ENCODE data around the gene PRKN.
"Not testable (repeated sequence)": the region's sequence is repeated elsewhere in the genome, so short reads cannot be mapped to it uniquely, and the experiment has no call there.

Gene PRKN

GRCh38 chr6:162710419-162710818 is 17.1 kb downstream of the PRKN start:
- DNase-seq = no peak

DNA sequence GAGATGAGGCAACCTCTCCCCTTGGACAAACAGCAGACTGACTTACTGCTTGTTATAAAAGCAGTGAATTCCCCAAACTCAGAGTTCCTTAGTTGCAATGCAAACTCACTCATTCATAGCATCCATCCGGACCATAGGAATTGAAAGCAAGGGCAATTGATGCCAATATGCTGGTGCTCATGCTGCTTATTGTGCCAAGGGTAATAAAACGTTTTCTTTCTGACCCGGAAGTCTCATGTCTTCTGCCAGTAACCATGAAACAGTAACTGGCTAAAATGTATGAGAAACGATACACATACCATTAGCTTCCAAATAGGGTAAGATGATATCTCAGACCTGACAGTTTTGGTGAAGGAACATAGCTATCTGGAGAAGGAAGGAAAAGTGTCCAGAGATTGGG is 18.1 kb downstream of the PRKN start:
- DNase-seq = no peak

DNA sequence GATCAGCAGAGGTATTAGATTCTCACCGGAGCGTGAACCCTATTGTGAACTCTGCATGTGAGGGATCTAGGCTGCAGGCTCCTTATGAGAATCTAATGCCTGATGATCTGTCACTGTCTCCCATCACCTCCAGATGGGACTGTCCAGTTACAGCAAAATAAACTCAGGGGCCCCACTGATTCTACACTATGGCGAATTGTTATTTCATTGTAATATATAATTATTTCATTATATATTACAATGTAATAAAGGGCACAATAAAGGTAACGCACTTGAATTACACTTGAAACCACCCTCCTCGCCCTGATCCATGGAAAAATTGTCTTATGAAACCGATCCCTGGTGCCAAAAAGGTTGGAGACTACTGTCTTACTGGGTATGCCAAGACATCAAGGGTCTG is 18.6 kb downstream of the PRKN start:
- DNase-seq = no peak

DNA sequence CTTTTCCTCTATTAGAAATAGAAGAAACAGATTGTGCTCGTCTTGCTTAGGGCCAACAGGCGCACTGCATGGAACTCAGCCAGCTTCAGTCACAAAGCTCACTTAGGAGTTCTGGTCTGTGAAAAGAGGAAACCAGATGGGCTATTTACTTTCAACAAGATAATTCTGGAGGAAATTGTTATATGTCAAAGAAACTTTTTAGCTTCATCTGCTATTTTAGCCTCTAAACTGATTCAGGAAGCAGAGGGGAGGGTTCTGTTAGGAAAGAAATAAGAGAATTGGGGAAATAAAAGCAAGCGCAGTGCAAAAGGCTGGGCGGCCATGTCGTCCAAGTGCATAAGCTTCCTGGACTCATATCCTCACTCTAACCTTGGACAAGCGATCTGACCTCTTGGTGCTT is 21.3 kb downstream of the PRKN start:
- no peak for DNase-seq

DNA sequence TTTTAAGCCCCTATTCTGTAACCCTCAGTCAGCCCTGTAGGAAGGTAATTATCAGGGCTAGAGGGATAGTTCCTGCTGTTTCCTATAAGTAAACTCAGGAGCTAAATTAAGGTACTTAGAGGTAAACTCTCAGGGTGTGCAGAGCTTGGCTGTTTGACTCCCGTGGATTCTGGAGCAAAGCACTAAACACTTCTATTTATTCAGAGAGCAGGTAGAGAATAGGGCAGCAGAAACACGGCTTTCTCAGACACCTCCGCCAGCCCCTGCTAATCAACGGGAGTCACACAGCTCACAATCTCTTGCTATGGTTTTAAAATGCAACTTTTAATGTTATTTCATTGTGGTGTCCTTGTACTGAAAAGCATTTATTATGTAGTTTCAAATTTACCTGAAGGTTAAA is 21.8 kb downstream of the PRKN start:
- no peak for DNase-seq

DNA sequence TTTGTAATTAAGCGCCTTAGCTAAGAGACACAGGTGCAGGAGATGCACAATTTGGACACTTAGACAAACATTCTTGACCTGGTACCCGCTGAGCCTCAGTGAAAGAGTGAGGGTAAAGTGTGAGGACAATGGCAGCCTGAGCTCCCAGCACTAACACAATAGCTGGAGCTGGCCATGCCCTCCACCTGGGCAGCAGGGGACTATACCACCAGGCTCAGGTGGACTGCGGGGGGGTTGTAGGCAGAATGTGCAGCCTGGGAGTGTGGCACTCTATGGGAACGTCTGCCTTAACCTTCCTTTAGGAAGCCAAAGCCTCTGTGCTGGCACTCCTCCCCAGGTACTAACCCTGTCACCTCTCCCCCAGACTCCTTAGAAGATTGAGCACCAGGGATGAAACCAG is 23.6 kb downstream of the PRKN start:
- no peak for DNase-seq

DNA sequence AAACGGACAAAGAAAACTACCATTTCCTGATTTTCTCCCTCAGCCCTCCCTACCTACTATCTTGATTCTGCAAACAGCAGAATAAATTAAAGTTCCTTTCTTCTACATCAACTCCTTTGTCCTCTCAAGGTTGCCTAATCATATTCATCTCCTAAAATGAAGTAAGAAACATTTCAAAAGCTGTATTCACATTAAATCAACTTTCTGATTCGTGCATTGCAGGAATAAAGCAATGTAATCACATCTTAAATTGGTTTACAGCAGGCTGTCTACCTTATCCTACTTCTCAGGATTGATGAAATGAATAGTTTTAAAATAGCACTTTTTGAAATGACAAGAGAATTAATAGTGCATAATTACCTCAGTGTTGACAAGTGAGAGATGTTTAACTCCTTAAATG is 25.1 kb downstream of the PRKN start:
- no peak for DNase-seq

- no peak for DNase-seq
Observed at GRCh38 chr6:162701551-162701950, 26.0 kb downstream of the PRKN start.

DNA sequence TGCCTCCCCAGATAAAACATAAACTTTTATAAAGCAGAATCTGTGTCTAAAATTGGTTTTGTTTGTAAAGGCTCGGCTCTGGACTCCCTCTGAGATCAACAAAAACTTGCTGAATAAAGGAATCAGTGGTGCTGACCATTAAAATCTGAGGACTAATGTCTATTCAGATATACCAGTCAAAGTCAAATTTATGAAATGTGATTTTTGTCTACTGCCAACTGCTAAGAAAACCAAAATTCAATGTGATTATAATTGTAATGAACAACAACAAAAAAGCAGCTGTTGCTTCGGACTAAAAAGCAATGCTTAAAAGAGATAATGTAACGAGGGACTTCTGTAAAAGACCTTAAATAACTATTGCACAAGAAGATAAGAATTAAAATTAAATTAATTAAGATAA is 26.6 kb downstream of the PRKN start:
- DNase-seq = no peak

GRCh38 chr6:162699961-162700360 is 27.6 kb downstream of the PRKN start:
- DNase-seq = no peak

- DNase-seq = no peak
Observed at GRCh38 chr6:162698440-162698839, 29.1 kb downstream of the PRKN start.

DNA sequence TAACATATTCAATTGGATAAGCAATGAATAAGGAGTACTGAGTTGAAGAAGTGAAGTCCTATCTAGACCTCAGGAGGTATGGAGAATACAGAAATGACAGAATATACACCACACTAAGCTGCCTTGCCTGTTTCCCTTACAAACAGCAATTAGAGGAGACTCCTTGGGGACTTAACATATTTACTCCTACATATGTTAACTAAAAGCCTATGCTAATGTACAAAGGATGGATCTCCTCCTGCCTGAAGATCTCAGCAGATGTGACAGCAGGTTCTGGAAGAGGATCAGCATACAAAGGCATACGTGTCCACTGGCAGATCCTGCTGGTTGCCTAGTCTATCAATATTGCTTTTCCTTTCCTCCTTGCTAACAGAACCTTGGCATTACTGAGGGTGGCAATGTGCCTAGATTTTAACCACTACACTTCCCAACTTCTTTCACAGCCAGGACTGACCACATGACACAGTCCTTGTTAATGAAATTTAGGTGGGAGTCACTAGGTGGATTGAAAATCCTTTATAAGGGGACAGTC is 29.6 kb downstream of the PRKN start:
- no peak for DNase-seq

GRCh38 chr6:162690158-162690557 is 37.4 kb downstream of the PRKN start:
- no peak for DNase-seq

- no peak for DNase-seq
Observed at GRCh38 chr6:162688751-162689345, 38.7 kb downstream of the PRKN start.

- no peak for DNase-seq
Observed at GRCh38 chr6:162685586-162685985, 42.0 kb downstream of the PRKN start.

DNA sequence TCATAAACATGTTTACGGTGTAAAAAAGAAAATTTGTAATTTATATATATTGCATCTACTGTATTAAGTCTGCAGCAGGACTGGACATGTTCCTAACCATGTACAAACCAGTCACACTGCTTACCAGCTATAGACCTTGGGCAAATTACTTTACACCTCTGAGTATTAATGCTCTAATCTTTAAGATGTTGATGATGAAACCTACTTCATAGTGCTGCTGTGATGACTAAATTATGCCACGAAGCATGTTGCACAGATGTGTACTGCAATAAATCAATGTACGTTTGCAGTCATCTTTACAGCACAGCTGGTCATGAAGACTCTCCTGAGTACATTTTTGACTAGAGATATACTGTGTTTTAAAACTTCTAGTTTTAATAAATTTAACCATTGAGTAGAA is 42.6 kb downstream of the PRKN start:
- DNase-seq = no peak

DNA sequence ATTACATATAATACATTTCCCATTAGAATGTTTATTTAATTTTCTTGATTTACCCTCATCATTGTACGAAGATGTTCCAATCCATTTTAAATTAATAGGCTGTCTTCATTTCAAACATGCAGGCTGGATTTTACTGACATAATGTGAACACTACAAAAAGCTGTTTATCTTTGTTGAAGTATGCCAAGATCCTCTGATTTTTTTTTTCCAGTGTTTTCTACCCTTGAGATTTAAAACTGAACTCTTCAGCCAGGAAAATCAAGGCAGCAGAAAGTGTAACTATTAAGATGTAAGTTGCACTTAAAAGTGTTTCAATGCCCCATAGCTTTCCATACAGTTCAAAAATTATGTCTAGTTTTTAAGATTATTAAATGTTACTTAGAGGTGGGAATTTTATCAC is 43.5 kb downstream of the PRKN start:
- no peak for DNase-seq

DNA sequence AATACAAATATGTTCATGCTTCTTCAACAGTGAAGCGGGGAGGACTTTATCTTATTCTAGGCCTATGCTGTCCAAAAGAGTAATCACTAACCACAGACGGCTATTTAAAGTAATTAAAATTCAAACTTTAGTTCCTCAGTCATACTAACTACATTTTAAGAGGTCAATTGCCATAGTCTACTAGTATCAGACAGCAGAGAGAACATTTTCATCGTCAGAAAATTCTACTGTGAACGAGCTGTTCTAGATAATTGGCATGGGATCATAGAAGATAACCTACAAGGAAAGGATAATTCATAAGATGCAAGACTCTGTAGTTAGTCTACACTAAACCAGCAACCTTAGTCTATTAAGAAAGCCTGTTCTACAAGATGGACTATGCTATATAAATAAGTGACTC is 44.4 kb downstream of the PRKN start:
- no peak for DNase-seq

GRCh38 chr6:162681447-162681846 is 46.1 kb downstream of the PRKN start:
- no peak for DNase-seq

DNA sequence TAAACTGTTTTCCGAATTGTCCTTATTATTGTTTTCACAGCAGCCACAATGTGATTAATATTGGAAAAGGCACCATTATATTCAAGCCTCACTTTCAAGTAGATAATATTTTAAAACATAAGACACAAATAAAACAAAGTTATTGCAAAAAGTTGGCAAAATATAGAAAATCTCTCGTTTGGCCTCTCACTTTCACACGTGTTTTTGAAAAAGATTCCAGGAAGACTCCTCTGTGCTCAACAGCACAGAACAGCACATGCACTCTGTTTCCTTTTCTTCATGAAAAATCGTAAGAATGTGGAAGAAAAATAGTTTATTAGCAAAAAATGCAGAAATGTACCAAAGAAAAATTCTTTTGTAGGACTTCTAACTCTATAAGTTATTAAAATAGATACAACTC is 46.7 kb downstream of the PRKN start:
- no peak for DNase-seq

GRCh38 chr6:162680367-162680766 is 47.2 kb downstream of the PRKN start:
- DNase-seq = no peak

GRCh38 chr6:162679681-162680080 is 47.9 kb downstream of the PRKN start:
- no peak for DNase-seq

DNA sequence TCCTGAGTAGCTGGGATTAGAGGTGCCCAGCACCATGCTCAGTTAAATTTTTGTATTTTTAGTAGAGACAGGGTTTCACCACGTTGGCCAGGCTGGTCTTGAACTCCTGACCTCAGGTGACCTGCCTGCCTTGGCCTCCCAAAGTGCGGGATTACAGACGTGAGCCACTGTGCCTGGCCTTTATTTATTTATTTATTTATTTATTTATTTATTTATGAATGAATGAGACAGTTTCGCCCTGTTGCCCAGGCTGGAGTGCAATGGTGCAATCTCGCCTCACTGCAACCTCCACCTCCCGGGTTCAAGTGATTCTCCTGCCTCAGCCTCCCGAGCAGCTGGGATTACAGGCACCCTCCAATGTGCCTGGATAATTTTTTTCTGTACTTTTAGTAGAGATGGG is 48.7 kb downstream of the PRKN start:
- not testable (repeated sequence) for DNase-seq

GRCh38 chr6:162675503-162675902 is 52.1 kb downstream of the PRKN start:
- DNase-seq = no peak

GRCh38 chr6:162674452-162674851 is 53.1 kb downstream of the PRKN start:
- no peak for DNase-seq
